ENCODE results near the gene ESPNL. TPM values are rescaled to one million over a fixed set of nuclear protein-coding genes. Genes with fewer than 3 reads are reported as not detected.

Gene ESPNL
- total RNA-seq, 1 experiment from 2014 or later = 0.85 TPM

DNA sequence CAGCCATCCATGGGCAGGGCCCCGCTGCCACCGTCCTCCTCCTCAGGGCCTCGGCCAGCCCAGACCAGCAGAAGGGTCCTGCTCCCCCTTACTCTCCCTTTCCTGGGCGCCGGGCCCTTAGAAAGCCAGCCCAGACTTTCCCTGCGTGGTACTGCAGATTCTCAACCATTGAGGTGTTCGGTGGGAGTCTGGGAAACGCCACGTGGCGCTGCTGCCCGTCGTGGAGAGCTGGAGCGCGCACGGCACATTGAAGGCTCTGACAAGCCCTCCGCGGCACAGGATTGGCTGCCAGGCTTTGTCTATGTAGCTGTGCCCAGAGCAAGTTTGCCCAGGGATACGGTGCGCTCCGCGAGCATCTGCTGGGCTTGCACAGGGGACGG, 27.9 kb downstream of the ESPNL start:
- ChIA-PET CTCF (interaction anchor here (1.2 kb wide), 1 partner anchor 10 kb away, joined by 6 read pairs; the partner anchor contains the start of gene KLHL30), POLR2A (no interaction called here)
- BruUV-seq (replicated peaks) = no TSS peak
- no peak overlapping the region for H3K27ac ChIP-seq (ENCODE audit: low read length)
- ATAC-seq = no peak
- intact Hi-C loops (cut with micrococcal nuclease; ENCODE audit: unreplicated experiment) = no loop called here
- in situ Hi-C loops (cut with HindIII; ENCODE audit: low pct_unique_long_range_greater_than_20kb, low sequenced_read_pairs) = no loop called here
- TF ChIP-seq POLR2AphosphoS5 (IDR thresholded peaks at IDR 0.05; ENCODE audit: low read depth, low read length) = no peak
- TF ChIP-seq, protein P1, sequence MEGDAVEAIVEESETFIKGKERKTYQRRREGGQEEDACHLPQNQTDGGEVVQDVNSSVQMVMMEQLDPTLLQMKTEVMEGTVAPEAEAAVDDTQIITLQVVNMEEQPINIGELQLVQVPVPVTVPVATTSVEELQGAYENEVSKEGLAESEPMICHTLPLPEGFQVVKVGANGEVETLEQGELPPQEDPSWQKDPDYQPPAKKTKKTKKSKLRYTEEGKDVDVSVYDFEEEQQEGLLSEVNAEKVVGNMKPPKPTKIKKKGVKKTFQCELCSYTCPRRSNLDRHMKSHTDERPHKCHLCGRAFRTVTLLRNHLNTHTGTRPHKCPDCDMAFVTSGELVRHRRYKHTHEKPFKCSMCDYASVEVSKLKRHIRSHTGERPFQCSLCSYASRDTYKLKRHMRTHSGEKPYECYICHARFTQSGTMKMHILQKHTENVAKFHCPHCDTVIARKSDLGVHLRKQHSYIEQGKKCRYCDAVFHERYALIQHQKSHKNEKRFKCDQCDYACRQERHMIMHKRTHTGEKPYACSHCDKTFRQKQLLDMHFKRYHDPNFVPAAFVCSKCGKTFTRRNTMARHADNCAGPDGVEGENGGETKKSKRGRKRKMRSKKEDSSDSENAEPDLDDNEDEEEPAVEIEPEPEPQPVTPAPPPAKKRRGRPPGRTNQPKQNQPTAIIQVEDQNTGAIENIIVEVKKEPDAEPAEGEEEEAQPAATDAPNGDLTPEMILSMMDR (IDR thresholded peaks at IDR 0.05) = no peak
- TF ChIP-seq TCF7L2 (IDR thresholded peaks at IDR 0.05; ENCODE audit: low read depth, low read length) = no peak
- TF ChIP-seq SIN3A (IDR thresholded peaks at IDR 0.05; ENCODE audit: borderline replicate concordance, insufficient read depth, low read depth, low read length) = no peak
- TF ChIP-seq, protein P2, sequence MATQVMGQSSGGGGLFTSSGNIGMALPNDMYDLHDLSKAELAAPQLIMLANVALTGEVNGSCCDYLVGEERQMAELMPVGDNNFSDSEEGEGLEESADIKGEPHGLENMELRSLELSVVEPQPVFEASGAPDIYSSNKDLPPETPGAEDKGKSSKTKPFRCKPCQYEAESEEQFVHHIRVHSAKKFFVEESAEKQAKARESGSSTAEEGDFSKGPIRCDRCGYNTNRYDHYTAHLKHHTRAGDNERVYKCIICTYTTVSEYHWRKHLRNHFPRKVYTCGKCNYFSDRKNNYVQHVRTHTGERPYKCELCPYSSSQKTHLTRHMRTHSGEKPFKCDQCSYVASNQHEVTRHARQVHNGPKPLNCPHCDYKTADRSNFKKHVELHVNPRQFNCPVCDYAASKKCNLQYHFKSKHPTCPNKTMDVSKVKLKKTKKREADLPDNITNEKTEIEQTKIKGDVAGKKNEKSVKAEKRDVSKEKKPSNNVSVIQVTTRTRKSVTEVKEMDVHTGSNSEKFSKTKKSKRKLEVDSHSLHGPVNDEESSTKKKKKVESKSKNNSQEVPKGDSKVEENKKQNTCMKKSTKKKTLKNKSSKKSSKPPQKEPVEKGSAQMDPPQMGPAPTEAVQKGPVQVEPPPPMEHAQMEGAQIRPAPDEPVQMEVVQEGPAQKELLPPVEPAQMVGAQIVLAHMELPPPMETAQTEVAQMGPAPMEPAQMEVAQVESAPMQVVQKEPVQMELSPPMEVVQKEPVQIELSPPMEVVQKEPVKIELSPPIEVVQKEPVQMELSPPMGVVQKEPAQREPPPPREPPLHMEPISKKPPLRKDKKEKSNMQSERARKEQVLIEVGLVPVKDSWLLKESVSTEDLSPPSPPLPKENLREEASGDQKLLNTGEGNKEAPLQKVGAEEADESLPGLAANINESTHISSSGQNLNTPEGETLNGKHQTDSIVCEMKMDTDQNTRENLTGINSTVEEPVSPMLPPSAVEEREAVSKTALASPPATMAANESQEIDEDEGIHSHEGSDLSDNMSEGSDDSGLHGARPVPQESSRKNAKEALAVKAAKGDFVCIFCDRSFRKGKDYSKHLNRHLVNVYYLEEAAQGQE (IDR thresholded peaks at IDR 0.05; ENCODE audit: insufficient read depth in 1 of 2, low read depth in 2 of 2, low read length in 1 of 2) = no peak
- no peak overlapping the region for H3K4me3 ChIP-seq (ENCODE audit: low read depth in 2 of 2, low read length in 2 of 2)
- H3K36me3 ChIP-seq (ENCODE audit: control insufficient read depth, insufficient read depth, low read length) = no peaks in the 10 kb centered on the region
- no peak for DNase-seq (ENCODE audit: low read depth, low spot score)
- no peaks in the 10 kb centered on the region for H3K4me1 ChIP-seq (ENCODE audit: control insufficient read depth, insufficient read depth, low read length)
- no peaks in the 10 kb centered on the region for H3K9me3 ChIP-seq (ENCODE audit: control insufficient read depth, insufficient read depth, low read depth, low read length)
- H3K27me3 ChIP-seq (ENCODE audit: control insufficient read depth, insufficient read depth, low read length) = no peaks in the 10 kb centered on the region

DNA sequence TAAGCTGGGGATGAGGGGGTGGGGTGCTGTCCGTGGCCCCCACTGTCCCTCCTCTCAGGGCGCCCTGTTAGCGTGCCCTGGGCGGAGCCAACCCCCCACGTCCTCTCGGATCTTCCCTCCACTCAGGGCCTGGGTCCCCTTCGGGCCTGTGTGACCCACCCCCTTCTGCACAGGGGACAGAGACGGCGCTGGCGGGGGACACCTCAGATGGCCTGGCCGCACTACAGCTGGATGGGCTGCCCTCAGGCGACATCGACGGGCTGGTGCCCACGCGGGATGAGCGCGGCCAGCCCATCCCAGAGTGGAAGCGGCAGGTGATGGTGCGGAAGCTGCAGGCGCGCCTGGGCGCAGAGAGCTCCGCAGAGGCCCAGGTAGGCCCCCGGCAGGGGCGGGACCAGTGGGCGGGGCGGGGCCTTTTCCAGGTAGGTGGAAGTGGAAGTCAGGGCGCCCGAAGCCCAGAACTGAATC, 28.4 kb downstream of the ESPNL start:
- H3K4me3 ChIP-seq (ENCODE audit: low read depth in 2 of 2, low read length in 2 of 2) = no peak overlapping the region
- POLR2A ChIA-PET = interaction anchor here (0.5 kb wide), 1 partner anchor 169 kb away, joined by 3 read pairs; no protein-coding TSS in a partner anchor
- no peak for TF ChIP-seq SIN3A (IDR thresholded peaks at IDR 0.05; ENCODE audit: borderline replicate concordance, insufficient read depth, low read depth, low read length)
- no peak for TF ChIP-seq TCF7L2 (IDR thresholded peaks at IDR 0.05; ENCODE audit: low read depth, low read length)
- TF ChIP-seq, protein P2 (IDR thresholded peaks at IDR 0.05; ENCODE audit: insufficient read depth in 1 of 2, low read depth in 2 of 2, low read length in 1 of 2) = no peak
- TF ChIP-seq POLR2AphosphoS5 (IDR thresholded peaks at IDR 0.05; ENCODE audit: low read depth, low read length) = no peak
- TF ChIP-seq, protein P1 (IDR thresholded peaks at IDR 0.05) = no peak
- no peaks in the 10 kb centered on the region for H3K27me3 ChIP-seq (ENCODE audit: control insufficient read depth, insufficient read depth, low read length)
- CTCF ChIA-PET = interaction anchor here (1.2 kb wide), 1 partner anchor 9 kb away, joined by 6 read pairs; the partner anchor contains the start of gene KLHL30
- H3K4me1 ChIP-seq (ENCODE audit: control insufficient read depth, insufficient read depth, low read length) = no peaks in the 10 kb centered on the region
- H3K36me3 ChIP-seq (ENCODE audit: control insufficient read depth, insufficient read depth, low read length) = no peaks in the 10 kb centered on the region
- no peak overlapping the region for H3K27ac ChIP-seq (ENCODE audit: low read length)
- in situ Hi-C loops (cut with HindIII; ENCODE audit: low pct_unique_long_range_greater_than_20kb, low sequenced_read_pairs) (no loop called here), intact Hi-C loops (cut with micrococcal nuclease; ENCODE audit: unreplicated experiment) (no loop called here)
- no TSS peak for BruUV-seq (replicated peaks)
- no peak for ATAC-seq
- no peaks in the 10 kb centered on the region for H3K9me3 ChIP-seq (ENCODE audit: control insufficient read depth, insufficient read depth, low read depth, low read length)
- no peak for DNase-seq (ENCODE audit: low read depth, low spot score)

Data from Panc1 (cell line).